H1 (cell line): ENCODE data around the gene ITGAE.

Source experiments
- BRCA1 ChIP-seq: IDR thresholded peaks from 2 replicates; pipeline ENCODE4 v1.6.1; 2012; ENCODE audit warnings: low read depth, low read length, improper control_type of control experiment
- CTCF ChIP-seq, 3 experiments: IDR thresholded peaks; 1 replicate in 2 of 3; 2 replicates in 1 of 3; pipeline versions ENCODE4 v1.5.1 to v1.6.1; 2011; ENCODE audit warnings: low read length in 3 of 3, mild to moderate bottlenecking in 3 of 3, inconsistent platforms in 2 of 3, low read depth in 1 of 3, moderate library complexity in 1 of 3; ENCODE audit not compliant: insufficient read depth in 1 of 3; ENCODE audit errors: control extremely low read depth in 1 of 3
- E2F6 ChIP-seq: IDR thresholded peaks from 2 replicates; pipeline ENCODE4 v1.6.1; 2012; ENCODE audit warnings: inconsistent platforms
- EZH2 ChIP-seq: fragments of 200-600 bp; sonication (generic); IDR thresholded peaks from 2 replicates; pipeline ENCODE4 v1.7.1; 2012; ENCODE audit warnings: low read depth, mild to moderate bottlenecking, moderate library complexity, low read length, inconsistent platforms; ENCODE audit not compliant: severe bottlenecking
- GABPA ChIP-seq: IDR thresholded peaks from 2 replicates; pipeline ENCODE4 v1.6.1; 2011; ENCODE audit warnings: mild to moderate bottlenecking, low read length, moderate library complexity, borderline replicate concordance; ENCODE audit not compliant: insufficient read depth
- MAX ChIP-seq: IDR thresholded peaks from 2 replicates; pipeline ENCODE4 v1.6.1; 2012; ENCODE audit warnings: inconsistent platforms
- POLR2A ChIP-seq, 2 experiments: IDR thresholded peaks; 1 replicate in 1 of 2; 2 replicates in 1 of 2; pipeline ENCODE4 v1.6.1; 2011; ENCODE audit warnings: low read depth in 2 of 2, low read length in 2 of 2, mild to moderate bottlenecking in 2 of 2; ENCODE audit errors: control extremely low read depth in 1 of 2
- POLR2AphosphoS5 ChIP-seq: IDR thresholded peaks from 2 replicates; pipeline ENCODE4 v1.6.1; 2011; ENCODE audit warnings: low read depth, low read length
- RFX5 ChIP-seq: IDR thresholded peaks from 2 replicates; pipeline ENCODE4 v1.6.1; 2011; ENCODE audit warnings: low read depth, low read length, improper control_type of control experiment, borderline replicate concordance
- SP4 ChIP-seq: IDR thresholded peaks from 2 replicates; pipeline ENCODE4 v1.6.1; 2012; ENCODE audit warnings: low read length, inconsistent platforms
- TAF1 ChIP-seq: IDR thresholded peaks from 2 replicates; pipeline ENCODE4 v1.6.1; 2011; ENCODE audit warnings: mild to moderate bottlenecking, low read depth, low read length

GRCh38 chr17:3732210-3732621 lies 68.8 kb downstream of the ITGAE start:
- TF ChIP-seq MAX = no peak
- TF ChIP-seq BRCA1 = no peak
- TF ChIP-seq SP4 = no peak
- TF ChIP-seq CTCF (IDR thresholded peaks at IDR 0.05; ENCODE audit: control extremely low read depth in 1 of 3, insufficient read depth in 1 of 3, low read depth in 1 of 3, low read length in 3 of 3) = no peak
- TF ChIP-seq TAF1 = no peak
- TF ChIP-seq EZH2 = no peak
- TF ChIP-seq RFX5 = no peak
- TF ChIP-seq POLR2A (IDR thresholded peaks at IDR 0.05; ENCODE audit: control extremely low read depth in 1 of 2, low read depth in 2 of 2, low read length in 2 of 2) = no peak
- TF ChIP-seq GABPA = no peak
- no peak for TF ChIP-seq POLR2AphosphoS5
- TF ChIP-seq E2F6 = no peak
